ENCODE results near the gene MIB2.
"Not testable (repeated sequence)": the region's sequence is repeated elsewhere in the genome, so short reads cannot be mapped to it uniquely, and the experiment has no call there.

The MIB2 gene

DNA sequence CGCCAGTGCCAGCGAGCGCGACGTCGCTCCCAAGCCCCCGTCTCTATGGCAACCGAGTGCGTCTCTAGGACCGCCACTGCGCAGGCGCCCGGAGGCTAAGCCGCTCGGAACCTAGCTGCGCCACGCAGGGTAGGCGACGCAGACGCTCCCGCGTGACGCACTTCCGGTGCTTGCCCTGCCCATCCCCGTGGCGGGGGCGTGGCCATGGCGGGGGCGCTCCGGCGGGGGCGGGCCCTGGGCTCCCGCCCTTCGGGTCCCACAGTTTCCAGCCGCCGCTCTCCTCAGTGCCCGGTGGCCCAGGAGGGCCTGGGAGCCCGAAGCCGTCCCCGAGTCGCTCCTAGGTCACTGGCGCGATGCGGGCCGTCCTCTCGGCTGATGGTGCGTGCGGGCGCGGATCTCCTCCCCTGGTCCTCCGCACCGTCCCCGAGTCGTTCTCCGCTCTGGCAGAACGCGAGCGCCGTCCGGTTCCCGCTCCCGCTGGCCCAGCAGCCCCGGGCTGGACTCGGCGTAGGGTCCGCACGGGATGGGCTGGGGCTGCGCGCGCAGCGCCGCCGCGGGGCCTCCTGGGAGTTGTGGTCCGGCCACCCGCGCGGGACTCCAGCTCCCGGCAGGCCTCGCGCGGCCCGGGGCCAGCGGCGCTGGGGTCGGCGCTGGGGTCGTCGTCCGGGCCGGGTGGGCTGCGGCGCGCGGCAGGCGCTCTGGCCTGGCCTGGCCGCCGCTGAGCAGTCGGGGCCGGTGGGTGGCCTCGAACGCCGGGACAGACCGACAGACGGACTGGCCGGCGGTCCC lies at the start of gene MIB2:
TSS of gene MIB2 (plus strand) at position 245 of the 789 bp plus-strand sequence. CDS start 7,953 bp downstream, outside the sequence.
- peak; percentile 95 for DNase-seq

DNA sequence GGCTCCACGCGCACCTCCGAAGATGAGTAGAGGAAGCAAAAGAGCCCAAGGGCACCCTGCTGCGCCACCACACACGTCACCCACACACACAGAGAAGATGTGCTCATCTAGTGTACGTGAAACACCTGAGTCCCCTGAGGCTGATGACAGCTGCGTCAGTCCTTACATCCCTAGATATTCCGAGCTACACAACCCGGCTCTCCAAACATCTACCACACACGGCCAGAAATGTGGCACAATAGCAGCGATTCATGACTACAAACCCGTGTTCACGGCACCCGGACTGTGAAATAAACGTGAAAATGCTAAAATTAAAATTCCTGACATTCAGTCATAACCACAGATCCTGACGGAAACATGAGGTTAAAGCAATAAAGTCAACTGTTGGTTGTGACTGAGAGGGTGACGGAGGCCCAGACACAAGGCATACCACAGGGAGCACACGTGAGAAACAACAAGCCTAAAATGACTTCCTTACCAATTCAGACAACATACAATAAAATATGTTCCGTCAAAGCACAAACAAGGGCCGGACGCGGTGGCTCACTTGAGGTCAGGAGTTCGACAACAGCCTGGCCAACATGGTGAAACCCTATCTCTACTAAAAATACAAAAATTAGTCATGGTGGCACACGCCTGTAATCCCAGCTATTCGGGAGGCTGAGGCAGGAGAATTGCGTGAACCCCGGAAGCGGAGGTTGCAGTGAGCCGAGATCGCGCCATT lies 48.0 kb upstream of the MIB2 start:
- no peak for DNase-seq

DNA sequence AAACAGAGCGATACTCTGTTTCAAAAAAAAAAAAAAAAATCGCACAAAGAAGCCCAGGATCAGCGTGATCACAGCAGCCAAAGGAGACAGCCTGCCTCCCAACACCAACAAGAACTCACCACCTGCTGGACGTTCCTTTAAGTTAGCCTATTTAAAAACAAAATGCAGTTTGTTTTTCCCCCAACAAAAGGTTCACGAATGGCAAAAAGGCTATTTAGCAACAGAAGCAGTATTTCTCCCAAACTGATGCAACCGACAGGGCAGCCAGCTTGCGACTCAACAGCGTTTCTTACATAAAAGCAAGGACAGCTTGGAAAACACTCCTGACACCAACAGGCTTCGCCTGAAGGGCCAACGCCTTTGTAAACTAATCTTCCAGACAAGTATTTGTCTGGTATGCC lies 47.4 kb upstream of the MIB2 start:
- no peak for DNase-seq

DNA sequence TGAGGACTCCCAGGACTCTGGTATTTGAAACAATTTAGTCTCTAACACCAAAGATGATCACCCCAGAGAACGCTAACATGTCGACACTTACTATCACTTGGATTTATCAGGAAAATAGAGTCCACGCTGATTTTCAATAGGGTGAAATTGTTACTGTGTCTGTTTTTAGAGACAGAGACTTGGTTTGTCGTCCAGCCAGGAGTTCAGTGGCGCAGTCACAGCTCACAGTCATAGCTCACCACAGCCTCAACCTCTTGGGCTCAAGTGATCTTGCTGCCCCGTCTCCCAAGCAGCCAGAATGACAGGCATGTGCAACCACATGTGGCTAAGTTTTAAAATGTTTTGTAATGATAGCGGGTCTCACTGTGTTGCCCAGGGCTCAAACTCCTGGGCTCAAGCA lies 46.0 kb upstream of the MIB2 start:
- no peak for DNase-seq

DNA sequence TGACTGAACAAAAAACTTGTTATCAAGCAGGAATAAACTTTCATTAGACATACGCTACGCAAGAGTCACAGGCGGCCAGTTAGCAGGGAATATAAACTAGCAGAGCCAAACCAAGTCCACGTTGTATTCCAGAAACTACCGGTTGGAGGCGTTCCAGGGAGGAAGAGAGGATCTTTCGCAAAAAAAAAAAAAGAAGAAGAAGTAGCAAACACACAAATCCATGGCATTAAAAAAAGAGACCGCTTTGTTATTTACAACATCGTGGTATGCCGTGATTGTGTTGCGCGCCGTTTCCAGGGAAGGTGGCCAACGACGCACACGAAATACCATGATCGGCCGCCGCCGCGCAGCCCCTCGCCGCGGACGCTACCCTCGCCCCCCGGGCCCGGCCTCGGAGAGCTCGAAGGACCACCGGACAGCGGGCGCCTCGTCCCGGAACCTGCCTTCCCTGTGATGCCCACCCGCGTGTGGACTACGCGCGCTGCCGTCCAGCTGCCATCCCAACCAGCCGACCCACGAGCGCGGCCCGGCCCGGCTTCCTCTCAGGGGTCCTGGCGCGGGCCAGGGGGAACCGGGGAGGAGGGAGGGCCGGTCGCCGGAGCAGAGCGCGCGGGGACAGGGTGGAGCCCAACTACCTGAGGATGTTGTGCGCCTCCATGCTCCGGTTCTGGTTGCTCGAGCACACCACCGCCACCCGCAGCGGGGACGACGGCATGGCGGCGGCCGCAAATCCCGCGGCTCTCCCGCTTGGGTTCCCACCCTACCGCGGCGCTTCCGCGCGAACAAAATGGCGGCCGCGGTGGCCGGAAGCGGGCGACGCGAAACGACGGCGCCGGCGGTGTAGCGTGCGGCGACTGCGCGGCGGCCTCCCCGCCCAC lies 41.2 kb upstream of the MIB2 start:
- DNase-seq, result peak; percentile 62

DNA sequence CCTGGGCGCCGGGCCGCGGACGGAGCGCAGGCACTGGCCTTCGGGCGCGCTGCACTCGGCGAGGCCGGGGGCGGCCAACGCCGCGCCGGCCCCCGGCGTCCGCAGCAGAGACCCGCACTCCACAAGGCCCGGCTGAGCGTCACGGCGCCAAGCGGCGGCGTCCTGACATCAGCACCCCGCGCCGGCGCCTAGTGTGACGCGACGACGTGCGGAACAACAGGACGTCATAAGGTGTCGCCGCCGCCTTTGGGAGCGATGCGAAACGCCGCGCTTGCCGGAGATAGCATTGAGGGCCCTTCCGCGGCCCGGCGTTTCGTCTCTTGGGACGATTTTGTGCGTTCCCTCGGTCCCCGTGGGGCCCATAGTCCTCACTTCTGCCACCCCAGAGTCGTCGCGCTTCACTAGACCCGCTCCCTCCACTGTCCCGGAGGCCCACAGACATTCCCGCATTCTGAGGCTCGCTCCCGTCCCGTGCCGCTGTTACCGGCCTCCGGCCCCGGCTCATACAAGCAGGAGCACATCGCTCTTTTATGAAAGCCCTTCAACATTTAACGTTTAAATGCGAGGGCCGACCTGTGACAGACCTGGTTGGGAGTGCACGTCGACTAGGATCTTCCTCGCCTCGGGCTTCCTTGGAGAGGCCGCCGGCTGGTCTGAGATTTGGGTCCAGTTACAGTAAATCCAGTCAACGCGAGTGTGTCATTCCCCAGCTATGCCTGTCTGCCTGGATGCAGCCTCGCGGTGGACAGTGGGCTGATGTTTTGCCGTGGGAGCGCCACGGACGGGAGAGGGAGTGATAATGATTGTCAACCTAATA lies 40.4 kb upstream of the MIB2 start, which contains the start of gene SSU72:
TSS of gene SSU72 (minus strand) at position 143 of the 817 bp plus-strand sequence. CDS start 306 bp downstream, outside the sequence.
- DNase-seq, result peak; percentile 78

DNA sequence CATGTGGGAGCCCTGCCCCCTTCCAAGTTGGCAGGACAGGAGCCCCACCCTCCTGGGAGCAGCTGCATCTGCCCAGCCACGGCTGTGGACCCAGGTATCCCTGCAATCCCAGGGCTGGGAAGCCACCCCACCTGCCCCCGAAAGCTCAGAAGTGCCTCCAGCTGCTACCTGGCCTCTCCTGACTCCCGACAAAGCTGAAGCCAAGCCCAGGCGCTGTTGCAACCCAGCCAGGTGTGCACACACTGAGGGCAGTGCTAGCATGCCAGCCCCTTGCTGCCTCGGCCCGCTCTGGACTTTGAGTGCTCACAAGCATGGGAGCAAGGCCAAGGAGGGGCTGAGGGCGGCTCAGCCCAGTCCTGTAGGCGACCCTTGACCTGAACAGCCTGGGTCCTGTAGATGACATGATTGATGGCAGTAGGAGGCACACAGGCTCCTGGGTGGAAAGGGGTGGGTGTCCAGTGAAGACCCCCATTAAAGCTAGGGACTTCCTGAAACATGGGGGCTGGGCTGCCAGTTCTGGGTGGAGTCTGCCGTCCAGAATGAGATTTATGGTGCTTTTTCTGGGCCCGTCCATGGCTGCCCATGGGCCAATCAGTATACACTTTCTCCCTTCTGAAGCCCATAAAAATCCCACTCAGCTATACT lies 37.8 kb upstream of the MIB2 start:
- no peak for DNase-seq

DNA sequence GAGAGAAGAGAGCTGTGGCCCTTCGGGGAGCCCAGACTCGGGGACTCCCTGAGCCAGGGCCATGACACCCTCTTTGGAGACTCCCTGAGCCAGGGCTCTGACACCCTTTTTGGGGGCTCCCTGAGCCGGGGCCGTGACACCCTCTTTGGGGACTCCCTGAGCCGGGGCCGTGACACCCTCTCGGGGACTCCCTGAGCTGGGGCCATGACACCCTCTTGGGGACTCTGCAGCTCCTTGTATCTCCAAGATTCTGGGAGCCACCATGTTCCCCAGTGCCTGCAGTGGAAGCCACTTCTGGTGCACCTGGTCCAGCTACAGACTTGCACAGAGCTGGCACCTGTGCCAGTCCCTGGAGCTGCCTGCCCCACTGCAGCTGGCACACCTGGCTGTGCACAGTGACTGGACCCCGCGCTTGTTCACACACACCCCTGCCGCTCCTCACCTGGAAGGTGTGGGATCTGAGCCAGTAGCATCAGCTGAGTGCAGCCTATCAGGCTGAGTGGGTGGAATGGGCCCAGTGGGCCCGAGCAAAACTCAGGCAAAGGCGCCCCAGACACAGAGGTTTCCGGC lies 36.8 kb upstream of the MIB2 start:
- no peak for DNase-seq

DNA sequence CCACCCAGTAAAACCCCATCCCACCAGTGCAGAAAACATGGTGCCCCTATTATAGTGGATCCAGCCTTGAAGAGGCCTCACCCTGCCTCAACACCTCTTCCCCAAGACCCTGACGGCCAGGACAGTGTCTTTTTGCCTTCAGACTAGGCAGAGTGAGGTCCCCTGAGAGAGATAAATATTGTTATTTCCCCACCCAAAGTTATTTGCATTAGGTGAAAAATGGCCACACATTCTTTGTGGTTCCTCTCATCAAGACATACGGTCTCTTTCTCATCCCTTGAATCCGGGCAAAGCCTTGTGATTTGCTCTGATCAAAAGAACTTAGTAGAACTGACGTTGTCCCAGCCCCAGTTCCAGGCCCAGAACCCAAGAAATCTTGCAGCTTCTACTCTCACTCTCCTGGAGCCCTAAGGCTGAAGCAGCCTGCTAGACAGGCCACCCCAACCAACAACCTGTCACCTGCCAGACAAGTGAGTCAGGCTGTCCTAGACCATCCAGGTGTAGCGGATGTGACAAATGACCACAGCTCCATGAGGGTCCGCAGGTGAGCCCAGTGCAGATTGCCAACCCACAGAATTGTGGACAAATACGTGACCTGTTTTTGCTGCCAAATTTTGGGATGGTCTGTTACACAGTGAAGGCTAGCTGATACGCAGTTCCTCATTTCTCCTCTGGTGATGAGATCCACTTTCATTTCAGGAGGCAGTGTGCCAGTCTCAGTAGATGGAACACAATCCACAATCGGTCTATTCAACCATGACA lies 32.5 kb upstream of the MIB2 start:
- DNase-seq, result no peak

DNA sequence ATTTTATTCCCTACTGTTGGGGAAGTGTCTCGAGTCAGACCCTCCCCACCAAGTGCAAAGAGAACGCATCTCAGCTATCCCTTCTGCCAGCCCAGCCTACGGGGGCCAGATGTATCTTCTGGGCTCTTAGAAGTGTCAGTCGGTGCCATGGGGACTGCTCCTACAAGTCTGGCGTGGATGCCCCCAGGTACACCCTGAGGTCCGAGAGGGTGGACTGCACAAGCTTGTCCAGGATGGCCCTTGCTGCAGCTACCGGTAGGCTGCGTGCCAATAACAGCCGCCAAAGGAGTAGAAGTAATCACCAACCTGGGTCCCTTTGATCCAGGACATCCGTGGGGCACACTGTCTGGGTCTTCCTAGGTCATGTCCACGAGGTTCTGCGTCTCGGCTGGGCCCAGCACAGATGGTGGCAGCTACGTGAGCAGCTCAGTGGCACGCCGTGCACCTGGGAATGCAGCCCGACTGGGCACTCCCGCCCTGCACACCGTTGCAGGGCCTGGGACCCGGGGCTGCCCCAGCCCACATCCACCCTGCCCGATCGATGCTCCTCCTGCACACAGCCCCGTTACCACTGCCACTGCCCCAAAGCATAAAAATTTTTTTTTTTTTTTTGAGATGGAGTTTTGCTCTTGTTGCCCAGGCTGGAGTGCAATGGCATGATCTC lies 31.8 kb upstream of the MIB2 start:
- no peak for DNase-seq

DNA sequence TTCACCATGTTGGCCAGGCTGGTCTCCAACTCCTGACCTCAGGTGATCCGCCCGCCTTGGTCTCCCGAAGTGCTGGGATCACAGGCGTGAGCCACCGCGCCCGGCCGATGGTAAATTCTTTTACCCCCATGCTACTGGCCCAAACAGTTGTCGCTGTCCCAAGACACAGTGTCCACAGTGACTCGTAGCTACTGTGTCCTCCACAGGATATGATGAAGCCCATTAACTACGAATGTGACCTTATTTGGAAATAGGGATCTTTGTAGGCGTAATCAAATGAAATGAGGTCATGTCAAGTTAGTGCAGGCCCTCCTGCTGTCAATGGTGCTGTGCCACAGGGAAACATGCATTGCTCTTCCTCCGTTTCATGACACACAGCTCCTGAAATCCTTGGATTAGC lies 23.8 kb upstream of the MIB2 start:
- DNase-seq, result no peak

DNA sequence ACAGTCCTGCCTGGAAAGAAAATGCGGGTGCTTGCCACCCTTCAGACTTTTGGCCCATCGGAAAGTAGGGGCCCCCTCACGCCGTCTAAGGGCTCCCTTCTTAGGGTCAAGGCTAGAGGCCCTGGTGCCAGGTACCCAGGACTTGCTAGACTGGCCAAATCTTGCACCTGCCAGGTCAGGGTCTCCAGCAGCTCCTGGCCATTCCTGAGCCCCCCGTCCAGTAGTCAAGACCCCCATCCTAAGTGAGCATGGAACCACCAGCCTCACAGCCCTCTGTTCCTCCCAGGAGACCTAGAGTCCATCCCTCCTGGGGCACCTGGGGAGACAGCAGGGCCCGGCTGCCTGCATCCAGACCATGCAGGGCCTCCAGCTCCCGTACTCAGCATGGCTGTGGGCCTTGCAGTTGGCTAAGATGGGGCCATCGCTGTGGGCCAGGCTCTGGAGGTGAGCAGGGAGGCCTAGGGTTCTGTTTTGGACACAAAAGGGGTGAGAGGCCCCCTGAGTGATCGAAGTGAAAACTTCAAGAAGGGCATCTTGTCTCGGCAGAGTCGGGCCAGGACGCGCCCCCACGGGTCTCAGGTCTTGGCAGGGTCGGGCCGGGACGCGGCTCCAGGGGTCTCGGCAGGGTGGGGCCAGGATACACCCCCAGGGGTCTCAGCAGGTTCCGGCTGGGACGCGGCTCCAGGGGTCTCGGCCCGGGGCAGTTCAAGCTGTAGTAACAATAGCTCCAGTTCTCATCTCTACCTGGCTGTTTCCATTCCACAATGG lies 21.3 kb upstream of the MIB2 start:
- DNase-seq, result no peak

DNA sequence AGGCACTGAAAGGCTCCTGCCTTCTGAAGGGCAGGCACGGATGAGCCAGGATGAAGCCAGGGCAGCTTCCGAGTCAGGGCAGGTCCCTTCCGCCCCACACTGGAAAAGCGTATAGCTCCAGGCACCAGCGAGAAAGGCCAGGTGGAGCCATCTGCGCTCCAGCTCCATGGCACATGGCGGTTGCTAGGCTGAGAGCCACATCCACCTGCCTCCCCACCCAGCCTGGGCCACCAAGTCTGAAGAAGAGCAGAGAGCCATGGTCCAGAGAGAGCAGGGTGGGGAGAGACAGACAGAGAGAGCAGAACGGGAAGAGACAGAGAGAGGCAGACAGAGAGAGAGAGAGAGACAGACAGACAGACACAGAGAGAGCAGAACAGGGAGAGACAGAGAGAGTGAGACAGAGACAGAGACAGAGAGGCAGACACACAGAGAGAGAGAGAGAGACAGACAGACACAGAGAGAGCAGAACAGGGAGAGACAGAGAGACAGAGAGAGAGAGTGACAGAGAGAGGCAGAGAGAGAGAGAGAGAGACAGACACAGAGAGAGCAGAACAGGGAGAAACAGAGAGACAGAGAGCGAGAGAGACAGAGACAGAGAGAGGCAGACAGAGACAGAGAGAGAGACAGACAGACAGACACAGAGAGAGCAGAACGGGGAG lies 20.6 kb upstream of the MIB2 start:
- DNase-seq, result no peak

DNA sequence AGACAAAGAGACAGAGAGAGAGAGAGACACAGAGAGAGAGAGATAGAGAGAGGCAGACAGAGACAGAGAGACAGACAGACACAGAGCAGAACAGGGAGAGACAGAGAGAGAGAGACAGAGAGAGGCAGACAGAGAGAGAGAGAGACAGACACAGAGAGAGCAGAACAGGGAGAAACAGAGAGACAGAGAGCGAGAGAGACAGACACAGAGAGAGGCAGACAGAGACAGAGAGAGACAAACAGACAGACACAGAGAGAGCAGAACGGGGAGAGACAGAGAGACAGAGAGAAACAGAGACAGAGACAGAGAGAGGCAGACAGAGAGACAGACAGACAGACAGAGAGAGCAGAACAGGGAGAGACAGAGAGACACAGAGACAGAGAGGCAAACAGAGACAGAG lies 20.0 kb upstream of the MIB2 start:
- not testable (repeated sequence) for DNase-seq

DNA sequence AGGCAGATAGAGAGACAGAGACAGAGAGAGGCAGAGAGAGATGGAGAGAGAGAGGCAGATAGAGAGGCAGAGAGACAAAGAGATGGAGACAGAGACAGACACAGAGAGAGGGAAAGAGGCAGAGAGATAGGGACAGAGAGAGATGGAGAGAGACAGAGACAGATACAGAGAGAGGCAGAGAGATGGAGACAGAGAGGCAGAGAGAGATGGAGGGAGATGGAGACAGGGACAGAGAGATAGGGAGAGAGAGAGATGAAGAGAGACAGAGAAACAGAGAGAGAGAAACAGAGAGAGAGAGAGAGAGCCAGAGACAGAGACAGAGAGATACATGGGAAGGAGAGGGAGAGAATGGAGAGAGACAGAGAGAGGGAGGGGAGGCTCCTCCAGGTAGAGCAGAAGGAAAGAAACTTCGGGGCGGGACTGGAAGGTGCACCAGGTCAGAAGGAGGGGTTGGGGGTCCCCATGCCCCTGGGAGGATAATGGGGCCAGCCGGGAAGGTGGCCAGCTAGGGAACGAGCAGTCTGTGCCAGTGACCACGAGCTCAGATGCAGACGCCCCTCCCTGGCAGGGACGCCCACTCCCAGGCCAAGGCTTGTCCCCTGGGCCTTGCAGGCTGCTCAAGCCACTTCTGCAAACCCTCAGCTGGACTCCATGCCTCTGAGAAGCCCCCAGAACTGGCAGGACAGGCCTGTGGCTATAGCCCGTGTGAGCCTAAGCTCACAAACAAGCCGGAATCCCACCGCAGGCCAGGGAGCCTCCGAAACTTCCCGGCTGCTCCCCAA lies 18.6 kb upstream of the MIB2 start:
- no peak for DNase-seq

DNA sequence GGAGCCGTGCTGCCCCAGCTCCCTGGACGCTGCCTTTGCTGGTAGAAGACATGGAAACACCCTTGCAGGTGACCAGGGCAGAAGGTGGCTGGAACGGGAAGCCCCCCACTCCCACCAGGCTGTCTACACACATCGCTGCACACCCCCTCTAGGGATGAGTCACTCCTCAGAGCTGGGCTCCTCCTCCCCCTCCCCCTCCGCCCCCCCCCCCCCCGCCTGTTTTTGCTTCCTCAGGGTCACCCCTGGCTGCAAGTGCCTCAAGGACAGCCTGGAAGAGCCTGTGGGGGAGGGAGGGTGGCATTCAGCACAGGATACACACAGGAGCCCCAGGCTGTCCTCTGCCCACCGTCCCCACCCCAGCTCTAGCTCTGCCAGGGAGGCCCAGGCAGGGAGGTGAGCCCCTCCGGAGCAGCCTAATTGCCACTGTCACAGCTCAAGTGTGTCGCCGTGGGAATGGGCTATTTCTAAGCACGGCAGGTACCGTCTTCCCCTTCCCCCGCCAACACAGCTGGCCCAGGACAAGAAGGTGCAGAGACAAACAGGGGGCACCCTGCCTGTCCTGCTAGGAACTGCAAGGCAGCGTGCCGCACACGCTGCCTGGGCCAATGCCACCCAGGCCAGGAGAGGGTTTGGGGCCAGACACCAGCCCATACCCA lies 17.9 kb upstream of the MIB2 start:
- DNase-seq, result no peak

DNA sequence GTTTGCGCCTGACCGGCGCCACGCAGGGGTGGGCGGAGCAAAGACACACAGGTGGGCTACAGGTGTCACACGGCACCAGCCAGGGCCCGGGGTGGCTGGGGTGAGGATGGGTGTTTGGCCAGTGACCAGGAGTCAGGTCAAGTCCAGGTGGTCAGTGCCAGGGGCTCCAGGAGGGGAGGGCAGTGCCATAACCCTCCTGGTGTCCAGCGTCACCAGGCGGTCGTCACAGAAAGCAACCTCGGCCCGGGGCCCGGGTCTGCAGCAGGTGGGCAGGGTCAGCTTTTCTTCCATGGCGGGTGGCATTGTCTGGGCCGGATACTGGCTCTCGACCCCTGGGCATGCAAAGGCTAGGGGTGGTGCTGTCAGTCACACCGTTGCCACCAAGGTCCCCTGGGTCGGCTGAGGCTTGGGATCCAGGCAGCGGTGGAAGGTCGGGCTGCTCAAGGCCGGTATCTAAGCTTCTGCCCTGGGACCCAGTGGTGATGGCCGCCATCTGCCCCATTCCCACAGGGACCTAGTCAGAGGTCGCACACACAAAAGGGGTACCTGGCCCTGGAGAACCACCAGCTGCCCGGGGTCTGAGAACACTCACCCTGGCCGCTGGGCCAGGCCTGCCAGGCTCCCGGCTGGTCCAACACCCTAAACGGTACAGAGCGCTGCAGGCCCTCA lies 17.1 kb upstream of the MIB2 start:
- no peak for DNase-seq
